Measurements from ENCODE around the gene SARNP.

- TF ChIP-seq, protein P1, sequence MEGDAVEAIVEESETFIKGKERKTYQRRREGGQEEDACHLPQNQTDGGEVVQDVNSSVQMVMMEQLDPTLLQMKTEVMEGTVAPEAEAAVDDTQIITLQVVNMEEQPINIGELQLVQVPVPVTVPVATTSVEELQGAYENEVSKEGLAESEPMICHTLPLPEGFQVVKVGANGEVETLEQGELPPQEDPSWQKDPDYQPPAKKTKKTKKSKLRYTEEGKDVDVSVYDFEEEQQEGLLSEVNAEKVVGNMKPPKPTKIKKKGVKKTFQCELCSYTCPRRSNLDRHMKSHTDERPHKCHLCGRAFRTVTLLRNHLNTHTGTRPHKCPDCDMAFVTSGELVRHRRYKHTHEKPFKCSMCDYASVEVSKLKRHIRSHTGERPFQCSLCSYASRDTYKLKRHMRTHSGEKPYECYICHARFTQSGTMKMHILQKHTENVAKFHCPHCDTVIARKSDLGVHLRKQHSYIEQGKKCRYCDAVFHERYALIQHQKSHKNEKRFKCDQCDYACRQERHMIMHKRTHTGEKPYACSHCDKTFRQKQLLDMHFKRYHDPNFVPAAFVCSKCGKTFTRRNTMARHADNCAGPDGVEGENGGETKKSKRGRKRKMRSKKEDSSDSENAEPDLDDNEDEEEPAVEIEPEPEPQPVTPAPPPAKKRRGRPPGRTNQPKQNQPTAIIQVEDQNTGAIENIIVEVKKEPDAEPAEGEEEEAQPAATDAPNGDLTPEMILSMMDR (IDR thresholded peaks at IDR 0.05) = no peak
- TF ChIP-seq EP300 (IDR thresholded peaks at IDR 0.05) (no peak), POLR2A (IDR thresholded peaks at IDR 0.05) (no peak)
Measured at GRCh38 chr12:55727643-55728185, 89.8 kb downstream of the SARNP start.

Data from stomach (tissue), 4 donors.